GM12891 (cell line): Measurements from ENCODE around the gene USP34.
"Not testable (repeated sequence)": the region's sequence is repeated elsewhere in the genome, so short reads cannot be mapped to it uniquely, and the experiment has no call there.

Source experiments
- DNase-seq: peaks from one replicate; pipeline ENCODE4 v3.0.0; 2011; ENCODE audit warnings: low spot score; ENCODE audit not compliant: insufficient read length
- FAIRE-seq: peaks from 2 replicates; lab custom pipeline; 2011; peaks lifted over from hg19 to GRCh38; lab: Jason Lieb, UNC
- PAX5 ChIP-seq: IDR thresholded peaks from 2 replicates; pipeline ENCODE4 v1.6.1; 2011; ENCODE audit warnings: low read length, moderate library complexity, mild to moderate bottlenecking; ENCODE audit not compliant: insufficient read depth, severe bottlenecking
- POLR2A ChIP-seq: IDR thresholded peaks from 2 replicates; pipeline ENCODE4 v1.6.1; 2011; ENCODE audit warnings: low read depth, low read length, control low read depth
- POLR2AphosphoS5 ChIP-seq: IDR thresholded peaks from 2 replicates; pipeline ENCODE4 v1.6.1; 2011; ENCODE audit warnings: low read depth, low read length, control low read depth
- POU2F2 ChIP-seq: IDR thresholded peaks from 2 replicates; pipeline ENCODE4 v1.6.1; 2011; ENCODE audit warnings: low read depth, mild to moderate bottlenecking, control low read depth, low read length, moderate library complexity
- SPI1 ChIP-seq: IDR thresholded peaks from 2 replicates; pipeline ENCODE4 v1.6.1; 2011; ENCODE audit warnings: low read depth, low read length, control low read depth
- TAF1 ChIP-seq: IDR thresholded peaks from 2 replicates; pipeline ENCODE4 v1.6.1; 2011; ENCODE audit warnings: low read depth, low read length, control low read depth

The USP34 gene

GRCh38 chr2:61492476-61492875 lies 21.6 kb upstream of the USP34 start:
- TF ChIP-seq POU2F2 (no peak), TAF1 (no peak), POLR2A (no peak), PAX5 (no peak), POLR2AphosphoS5 (no peak), SPI1 (no peak)
- DNase-seq (no peak), FAIRE-seq (no peak)

GRCh38 chr2:61485281-61485680 lies 14.4 kb upstream of the USP34 start:
- DNase-seq (no peak), FAIRE-seq (no peak)
- TF ChIP-seq POLR2A: no peak
- TF ChIP-seq TAF1: no peak

GRCh38 chr2:61478086-61478485 lies 7.2 kb upstream of the USP34 start:
- no peak for TF ChIP-seq SPI1
- no peak for TF ChIP-seq POLR2A
- DNase-seq (no peak), FAIRE-seq (no peak)

- peak; percentile 62 for TF ChIP-seq POLR2AphosphoS5
These were observed 6.2 kb upstream of the USP34 start for GRCh38 chr2:61476929-61477589.

GRCh38 chr2:61471905-61472805 lies 1.3 kb upstream of the USP34 start:
- no peak for TF ChIP-seq SPI1
- TF ChIP-seq POLR2A: no peak
- TF ChIP-seq TAF1: no peak
- TF ChIP-seq POLR2AphosphoS5: no peak
- TF ChIP-seq POU2F2: no peak
- TF ChIP-seq PAX5: no peak
- DNase-seq: no peak
- no peak for FAIRE-seq

More at GRCh38 chr2:61476929-61477589, 6.2 kb upstream of the USP34 start:
- FAIRE-seq, DNase-seq: not testable (repeated sequence)

GRCh38 chr2:61470122-61470951 lies 550 bp downstream of the USP34 start:
- FAIRE-seq (no peak), DNase-seq (peak; percentile 58)
- TF ChIP-seq POLR2AphosphoS5 (no peak), SPI1 (no peak), POLR2A (no peak), TAF1 (peak; percentile 34; the same call in 1 of the 2 replicates), PAX5 (no peak), POU2F2 (no peak)

- DNase-seq (no peak), FAIRE-seq (no peak)
- TF ChIP-seq POLR2A: no peak
- TF ChIP-seq POU2F2: no peak
- no peak for TF ChIP-seq SPI1
- no peak for TF ChIP-seq POLR2AphosphoS5
- TF ChIP-seq PAX5: no peak
- no peak for TF ChIP-seq TAF1
These were observed 1.3 kb downstream of the USP34 start for GRCh38 chr2:61469424-61470121.

- not testable (repeated sequence) for DNase-seq, FAIRE-seq
These were observed 2.7 kb downstream of the USP34 start for GRCh38 chr2:61468231-61468630.

GRCh38 chr2:61465045-61465444 lies 5.8 kb downstream of the USP34 start:
- TF ChIP-seq POLR2AphosphoS5: no peak
- TF ChIP-seq SPI1: no peak
- TF ChIP-seq PAX5: no peak
- TF ChIP-seq TAF1: no peak
- no peak for TF ChIP-seq POLR2A
- no peak for TF ChIP-seq POU2F2
- DNase-seq: no peak
- FAIRE-seq: no peak
